Right cardiac atrium (tissue), 5 donors: ENCODE data around the gene RAB35. TPM values are rescaled to one million over a fixed set of nuclear protein-coding genes. Genes with fewer than 3 reads are reported as not detected.

Source experiments
- ATAC-seq, 2 donors: fragments of 200-7000 bp; cut with Tn5 transposase; one replicate each; pipeline versions ENCODE4 v1.8.0 to v1.9.1; 2020; ENCODE audit warnings: moderate library complexity in 2 of 2, mild to moderate bottlenecking in 1 of 2
- DNase-seq, 3 donors: peaks; one replicate each; pipeline ENCODE4 v3.0.0-alpha.2; 2020
- H3K27ac ChIP-seq: one replicate; pipeline ENCODE4 v1.5.1; 2013; ENCODE audit warnings: mild to moderate bottlenecking, low read length, control low read depth, moderate library complexity
- H3K27me3 ChIP-seq: one replicate; pipeline ENCODE4 v1.6.1; 2013; ENCODE audit not compliant: control insufficient read depth, insufficient read depth
- H3K4me1 ChIP-seq: one replicate; pipeline ENCODE4 v1.6.1; 2013; ENCODE audit warnings: low read length; ENCODE audit not compliant: control insufficient read depth, insufficient read depth
- H3K4me3 ChIP-seq: one replicate; pipeline ENCODE4 v1.5.1; 2013; ENCODE audit warnings: low read length, control low read depth
- H3K9me3 ChIP-seq: one replicate; pipeline ENCODE4 v1.6.1; 2013; ENCODE audit warnings: low read length; ENCODE audit not compliant: control insufficient read depth
- WGBS: extraction: QIAGEN DNeasy Blood & Tissue Kit; methylation state at CpG from one replicate; pipeline ENCODE4 v1.1.7; 2013; 5-methylcytosine and 5-hydroxymethylcytosine counted together
- intact Hi-C, 4 donors: fragments of 100-400 bp; cut with DNase I; formaldehyde crosslinking; loops; one replicate each; pipeline versions ENCODE4 v1.11.0 to v1.14.0; 2022 to 2023
- polyA plus RNA-seq: library from polyadenylated mRNA; stranded (reverse); fragments of 200-250 nt; gene quantifications from one replicate; pipeline ENCODE4 v1.2.3, GENCODE V29; 2013
- total RNA-seq, 4 donors: library from RNA; stranded (reverse); fragmentation: NEBNext Ultra II Directional; extraction: Animal tissue kit (Norgen Biotek cat#: 25700); gene quantifications; one replicate each; pipeline ENCODE4 v1.2.1, GENCODE V29; 2021
- donor health status: healthy with polysubstance abuse.
- donor health status: DM: no; HTN: yes; CAD: no.
- donor health status: DM: no; HTN: no; CAD: no.
- donor health status: DM: no; HTN: yes; CAD: no; lungs with severe emphysema.
- donor health status: DM: yes; HTN: yes; CAD: no.

The RAB35 gene
- total and polyA plus RNA-seq, 5 donors: 20.1 to 32.0 (median 25.1) TPM

- Histone ChIP-seq H3K9me3 (no peaks in the 10 kb centered on the region), H3K27me3 (no peaks in the 10 kb centered on the region), H3K4me3 (peak overlapping the region; percentile 98), H3K27ac (no peak overlapping the region), H3K4me1 (peaks cover 16% of the 10 kb centered on the region)
- no peak for DNase-seq
- 59% methylated on average over 11 of the region's 11 CpGs for WGBS
- ATAC-seq: no peak
- intact Hi-C loops: no loop called here
Observed at GRCh38 chr12:120118321-120119061, 1.9 kb upstream of the RAB35 start.

- intact Hi-C loops: no loop called here
- Histone ChIP-seq H3K4me3 (peak overlapping the region; percentile 98), H3K27me3 (no peaks in the 10 kb centered on the region), H3K27ac (no peak overlapping the region), H3K9me3 (no peaks in the 10 kb centered on the region), H3K4me1 (peaks cover 16% of the 10 kb centered on the region)
- DNase-seq (no peak), ATAC-seq (no peak)
- 38% methylated on average over 7 of the region's 7 CpGs for WGBS
Observed at GRCh38 chr12:120117961-120118320, 1.4 kb upstream of the RAB35 start.

GRCh38 chr12:120116792-120117651, 469 bp upstream of the RAB35 start:
- intact Hi-C loops: no loop called here
- peak overlapping the region; percentile 89 for H3K27ac ChIP-seq
- H3K9me3 ChIP-seq: no peaks in the 10 kb centered on the region
- DNase-seq: peak; percentile 95 to 98 (median 97)
- under 1% methylated on average over 91 of the region's 91 CpGs for WGBS
- H3K27me3 ChIP-seq: no peaks in the 10 kb centered on the region
- ATAC-seq: peak; percentile 95
- peak overlapping the region; percentile 98 for H3K4me3 ChIP-seq
- H3K4me1 ChIP-seq: peaks cover 16% of the 10 kb centered on the region

- DNase-seq (peak in 2 of 3 donors; percentile 65 to 72), ATAC-seq (no peak)
- WGBS: 15% methylated on average over 31 of the region's 31 CpGs
- Histone ChIP-seq H3K4me3 (peak overlapping the region; percentile 98), H3K9me3 (no peaks in the 10 kb centered on the region), H3K27me3 (no peaks in the 10 kb centered on the region), H3K4me1 (peaks cover 16% of the 10 kb centered on the region), H3K27ac (peak overlapping the region; percentile 57)
- intact Hi-C loops: no loop called here
Observed at GRCh38 chr12:120115692-120116440, 687 bp downstream of the RAB35 start.

- no peak overlapping the region for H3K4me3 ChIP-seq
- H3K27ac ChIP-seq: no peak overlapping the region
- H3K9me3 ChIP-seq: no peaks in the 10 kb centered on the region
- no peaks in the 10 kb centered on the region for H3K27me3 ChIP-seq
- H3K4me1 ChIP-seq: peaks cover 16% of the 10 kb centered on the region
- no peak for ATAC-seq
- intact Hi-C loops: no loop called here
- 78% methylated on average over 3 of the region's 3 CpGs for WGBS
- no peak for DNase-seq
Observed at GRCh38 chr12:120115066-120115465, 1.5 kb downstream of the RAB35 start.

- intact Hi-C loops: no loop called here
- peak; percentile 71 to 90 (median 89) for DNase-seq
- peak; percentile 76 to 82 for ATAC-seq
- Histone ChIP-seq H3K4me3 (no peak overlapping the region), H3K27me3 (no peaks in the 10 kb centered on the region), H3K9me3 (no peaks in the 10 kb centered on the region), H3K4me1 (peaks cover 12% of the 10 kb centered on the region), H3K27ac (no peak overlapping the region)
- WGBS: 61% methylated on average over 26 of the region's 26 CpGs
Observed at GRCh38 chr12:120110550-120111501, 5.7 kb downstream of the RAB35 start.

- no peaks in the 10 kb centered on the region for H3K9me3 ChIP-seq
- ATAC-seq: no peak
Observed at GRCh38 chr12:120109570-120110267, 6.8 kb downstream of the RAB35 start.

GRCh38 chr12:120106151-120106550, 10.4 kb downstream of the RAB35 start:
- no peak for ATAC-seq
- intact Hi-C loops: no loop called here
- no peaks in the 10 kb centered on the region for H3K27me3 ChIP-seq
- no peaks in the 10 kb centered on the region for H3K9me3 ChIP-seq
- peaks cover 3% of the 10 kb centered on the region for H3K4me1 ChIP-seq
- 91% methylated on average over 1 of the region's 1 CpG for WGBS
- no peak overlapping the region for H3K4me3 ChIP-seq
- no peak for DNase-seq
- H3K27ac ChIP-seq: no peak overlapping the region

More at GRCh38 chr12:120109570-120110267, 6.8 kb downstream of the RAB35 start:
- intact Hi-C loops: no loop called here
- Histone ChIP-seq H3K4me3 (no peak overlapping the region), H3K27ac (no peak overlapping the region), H3K4me1 (peaks cover under 1% of the 10 kb centered on the region), H3K27me3 (no peaks in the 10 kb centered on the region)
- WGBS: 86% methylated on average over 10 of the region's 10 CpGs
- no peak for DNase-seq

GRCh38 chr12:120103371-120103770, 13.2 kb downstream of the RAB35 start:
- Histone ChIP-seq H3K4me3 (no peak overlapping the region), H3K27ac (no peak overlapping the region), H3K9me3 (no peaks in the 10 kb centered on the region), H3K27me3 (no peaks in the 10 kb centered on the region), H3K4me1 (peaks cover 8% of the 10 kb centered on the region)
- intact Hi-C loops: no loop called here
- ATAC-seq (no peak), DNase-seq (peak in 1 of 3 donors; percentile 57)
- 95% methylated on average over 13 of the region's 13 CpGs for WGBS

GRCh38 chr12:120103044-120103338, 13.6 kb downstream of the RAB35 start:
- Histone ChIP-seq H3K9me3 (no peaks in the 10 kb centered on the region), H3K27me3 (no peaks in the 10 kb centered on the region), H3K4me3 (no peak overlapping the region), H3K4me1 (peaks cover 8% of the 10 kb centered on the region), H3K27ac (no peak overlapping the region)
- ATAC-seq (no peak), DNase-seq (no peak)
- intact Hi-C loops: no loop called here
- 96% methylated on average over 11 of the region's 11 CpGs for WGBS
